COR-L47 (cell line): ENCODE data around the gene PILRA.

Experiments
- DNase-seq: peaks from one replicate; lab custom pipeline; 2025; lab: John Stamatoyannopoulos, UW

Gene PILRA

GRCh38 chr7:100413346-100413745 is 40.1 kb downstream of the PILRA start:
- no peak for DNase-seq

- DNase-seq, result no peak
Observed at GRCh38 chr7:100413889-100414288, 40.6 kb downstream of the PILRA start.

- DNase-seq, result no peak
Observed at GRCh38 chr7:100415448-100415847, 42.2 kb downstream of the PILRA start.

- DNase-seq, result no peak
Observed at GRCh38 chr7:100418930-100419659, 45.8 kb downstream of the PILRA start.

GRCh38 chr7:100419660-100420226 is 46.5 kb downstream of the PILRA start:
- no peak for DNase-seq

GRCh38 chr7:100423315-100423714 is 50.0 kb downstream of the PILRA start:
- DNase-seq, result no peak

- no peak for DNase-seq
Observed at GRCh38 chr7:100425347-100425746, 52.1 kb downstream of the PILRA start.

GRCh38 chr7:100426516-100426915 is 53.2 kb downstream of the PILRA start:
- no peak for DNase-seq

- no peak for DNase-seq
Observed at GRCh38 chr7:100427762-100428198, 54.5 kb downstream of the PILRA start.

GRCh38 chr7:100428199-100428966 is 55.1 kb downstream of the PILRA start, which contains the start of gene ZCWPW1:
Gene ZCWPW1 (minus strand): TSS chr7:100428703. CDS start chr7:100420649, 8,054 bp downstream.
- DNase-seq, result peak; percentile 95

- DNase-seq, result peak; percentile 99
Observed at GRCh38 chr7:100428967-100429636, 55.8 kb downstream of the PILRA start.

- peak; percentile 97 for DNase-seq
Observed at GRCh38 chr7:100429637-100430492, 56.6 kb downstream of the PILRA start, which contains the start of gene MEPCE. Gene MEPCE (plus strand): TSS chr7:100429831. CDS start chr7:100430019, 188 bp downstream.

GRCh38 chr7:100430493-100431285 is 57.4 kb downstream of the PILRA start:
- no peak for DNase-seq

- DNase-seq, result no peak
Observed at GRCh38 chr7:100431286-100431735, 58.0 kb downstream of the PILRA start.

GRCh38 chr7:100432053-100432452 is 58.8 kb downstream of the PILRA start:
- DNase-seq, result no peak

- DNase-seq, result no peak
Observed at GRCh38 chr7:100432621-100433275, 59.5 kb downstream of the PILRA start.

GRCh38 chr7:100433276-100433591 is 59.9 kb downstream of the PILRA start:
- no peak for DNase-seq

GRCh38 chr7:100433592-100434296 is 60.5 kb downstream of the PILRA start:
- no peak for DNase-seq
